HL-60 (cell line): ENCODE data around the gene ASB7.

Experiments used
- GABPA ChIP-seq: IDR thresholded peaks from 2 replicates; pipeline ENCODE4 v1.6.1; 2012; ENCODE audit warnings: low read depth
- POLR2AphosphoS5 ChIP-seq: IDR thresholded peaks from 2 replicates; pipeline ENCODE4 v1.6.1; 2012; ENCODE audit warnings: low read depth
- TF ChIP-seq, protein P1 (sequence below): IDR thresholded peaks from 2 replicates; pipeline ENCODE4 v1.6.1; 2012; ENCODE audit warnings: low read depth; ENCODE audit not compliant: insufficient replicate concordance
- TF ChIP-seq, protein P2 (sequence below): IDR thresholded peaks from one replicate; pipeline ENCODE4 v1.5.1; 2011; ENCODE audit warnings: low read length, control low read depth, inconsistent platforms; ENCODE audit not compliant: insufficient read depth

DNA sequence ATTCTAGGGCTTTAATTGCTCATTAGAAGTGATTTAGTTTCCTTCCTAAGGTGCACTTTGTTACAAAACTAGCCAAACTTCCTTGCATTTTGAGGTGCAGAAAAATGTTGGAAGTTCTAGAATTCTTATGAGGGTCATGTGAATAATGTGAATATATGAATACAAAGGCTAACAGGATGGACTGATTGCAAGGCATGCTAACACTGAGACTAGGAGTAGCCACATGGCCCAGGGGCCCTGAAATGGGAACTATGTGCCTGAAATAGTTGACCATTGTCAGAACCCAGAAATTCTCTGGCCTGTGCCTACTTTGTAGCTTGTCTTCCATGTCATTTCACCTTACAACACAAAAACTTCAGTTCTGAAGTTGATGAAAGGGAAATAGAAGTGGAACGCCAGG is 10.8 kb downstream of the ASB7 start:
- TF ChIP-seq, protein P1, sequence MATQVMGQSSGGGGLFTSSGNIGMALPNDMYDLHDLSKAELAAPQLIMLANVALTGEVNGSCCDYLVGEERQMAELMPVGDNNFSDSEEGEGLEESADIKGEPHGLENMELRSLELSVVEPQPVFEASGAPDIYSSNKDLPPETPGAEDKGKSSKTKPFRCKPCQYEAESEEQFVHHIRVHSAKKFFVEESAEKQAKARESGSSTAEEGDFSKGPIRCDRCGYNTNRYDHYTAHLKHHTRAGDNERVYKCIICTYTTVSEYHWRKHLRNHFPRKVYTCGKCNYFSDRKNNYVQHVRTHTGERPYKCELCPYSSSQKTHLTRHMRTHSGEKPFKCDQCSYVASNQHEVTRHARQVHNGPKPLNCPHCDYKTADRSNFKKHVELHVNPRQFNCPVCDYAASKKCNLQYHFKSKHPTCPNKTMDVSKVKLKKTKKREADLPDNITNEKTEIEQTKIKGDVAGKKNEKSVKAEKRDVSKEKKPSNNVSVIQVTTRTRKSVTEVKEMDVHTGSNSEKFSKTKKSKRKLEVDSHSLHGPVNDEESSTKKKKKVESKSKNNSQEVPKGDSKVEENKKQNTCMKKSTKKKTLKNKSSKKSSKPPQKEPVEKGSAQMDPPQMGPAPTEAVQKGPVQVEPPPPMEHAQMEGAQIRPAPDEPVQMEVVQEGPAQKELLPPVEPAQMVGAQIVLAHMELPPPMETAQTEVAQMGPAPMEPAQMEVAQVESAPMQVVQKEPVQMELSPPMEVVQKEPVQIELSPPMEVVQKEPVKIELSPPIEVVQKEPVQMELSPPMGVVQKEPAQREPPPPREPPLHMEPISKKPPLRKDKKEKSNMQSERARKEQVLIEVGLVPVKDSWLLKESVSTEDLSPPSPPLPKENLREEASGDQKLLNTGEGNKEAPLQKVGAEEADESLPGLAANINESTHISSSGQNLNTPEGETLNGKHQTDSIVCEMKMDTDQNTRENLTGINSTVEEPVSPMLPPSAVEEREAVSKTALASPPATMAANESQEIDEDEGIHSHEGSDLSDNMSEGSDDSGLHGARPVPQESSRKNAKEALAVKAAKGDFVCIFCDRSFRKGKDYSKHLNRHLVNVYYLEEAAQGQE: no peak
- TF ChIP-seq, protein P2, sequence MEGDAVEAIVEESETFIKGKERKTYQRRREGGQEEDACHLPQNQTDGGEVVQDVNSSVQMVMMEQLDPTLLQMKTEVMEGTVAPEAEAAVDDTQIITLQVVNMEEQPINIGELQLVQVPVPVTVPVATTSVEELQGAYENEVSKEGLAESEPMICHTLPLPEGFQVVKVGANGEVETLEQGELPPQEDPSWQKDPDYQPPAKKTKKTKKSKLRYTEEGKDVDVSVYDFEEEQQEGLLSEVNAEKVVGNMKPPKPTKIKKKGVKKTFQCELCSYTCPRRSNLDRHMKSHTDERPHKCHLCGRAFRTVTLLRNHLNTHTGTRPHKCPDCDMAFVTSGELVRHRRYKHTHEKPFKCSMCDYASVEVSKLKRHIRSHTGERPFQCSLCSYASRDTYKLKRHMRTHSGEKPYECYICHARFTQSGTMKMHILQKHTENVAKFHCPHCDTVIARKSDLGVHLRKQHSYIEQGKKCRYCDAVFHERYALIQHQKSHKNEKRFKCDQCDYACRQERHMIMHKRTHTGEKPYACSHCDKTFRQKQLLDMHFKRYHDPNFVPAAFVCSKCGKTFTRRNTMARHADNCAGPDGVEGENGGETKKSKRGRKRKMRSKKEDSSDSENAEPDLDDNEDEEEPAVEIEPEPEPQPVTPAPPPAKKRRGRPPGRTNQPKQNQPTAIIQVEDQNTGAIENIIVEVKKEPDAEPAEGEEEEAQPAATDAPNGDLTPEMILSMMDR: no peak
- TF ChIP-seq POLR2AphosphoS5 (no peak), GABPA (no peak)
